Coronary artery (tissue), 2 donors: ENCODE results near the gene TANGO2.

Experiments used
- DNase-seq: peaks from one replicate; pipeline ENCODE4 v3.0.0-alpha.2; 2017; ENCODE audit warnings: low spot score
- H3K27ac ChIP-seq, 2 donors: fragments of 200-600 bp; sonication (generic); one replicate each; pipeline ENCODE4 v1.5.1; 2016 to 2019
- H3K4me3 ChIP-seq: fragments of 200-600 bp; sonication (generic); 2 replicates; pipeline ENCODE4 v1.5.1; 2016; ENCODE audit warnings: mild to moderate bottlenecking, moderate library complexity
- CTCF ChIP-seq: fragments of 200-600 bp; sonication (generic); IDR thresholded peaks from one replicate; pipeline ENCODE4 v1.5.1; 2019; ENCODE audit warnings: antibody characterized with exemption

Gene TANGO2

DNA sequence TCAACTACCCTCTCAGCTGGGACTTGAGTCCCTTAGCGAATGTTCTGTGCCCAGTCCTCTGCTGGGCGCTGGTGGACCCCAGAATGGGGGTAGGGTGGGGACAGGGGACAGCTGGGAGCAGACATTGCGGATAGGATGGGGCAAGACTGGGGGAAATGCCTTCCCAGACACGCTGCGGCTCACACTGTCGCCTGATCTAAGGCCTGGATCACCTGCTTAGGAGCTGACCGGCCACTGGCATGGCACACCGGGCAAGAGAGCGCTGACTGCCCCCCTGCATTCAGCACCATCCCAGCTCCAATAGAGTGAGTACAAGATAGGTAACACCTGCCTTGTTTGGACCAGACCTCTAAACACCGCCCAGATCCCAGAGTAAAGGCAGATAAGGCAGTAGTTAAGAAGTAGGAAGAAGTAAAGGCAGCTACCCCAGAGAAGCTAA is 5.7 kb upstream of the TANGO2 start:
- no peak for DNase-seq
- H3K27ac ChIP-seq: no peak overlapping the region
- H3K4me3 ChIP-seq: no peak overlapping the region
- no peak for TF ChIP-seq CTCF

- no peak for TF ChIP-seq CTCF
- peak overlapping the region; percentile 95 for H3K4me3 ChIP-seq
- DNase-seq: no peak
- peak overlapping the region in 1 of 2 donors; percentile 62 for H3K27ac ChIP-seq
These were observed 4.8 kb upstream of the TANGO2 start for GRCh38 chr22:20015971-20016733.

DNA sequence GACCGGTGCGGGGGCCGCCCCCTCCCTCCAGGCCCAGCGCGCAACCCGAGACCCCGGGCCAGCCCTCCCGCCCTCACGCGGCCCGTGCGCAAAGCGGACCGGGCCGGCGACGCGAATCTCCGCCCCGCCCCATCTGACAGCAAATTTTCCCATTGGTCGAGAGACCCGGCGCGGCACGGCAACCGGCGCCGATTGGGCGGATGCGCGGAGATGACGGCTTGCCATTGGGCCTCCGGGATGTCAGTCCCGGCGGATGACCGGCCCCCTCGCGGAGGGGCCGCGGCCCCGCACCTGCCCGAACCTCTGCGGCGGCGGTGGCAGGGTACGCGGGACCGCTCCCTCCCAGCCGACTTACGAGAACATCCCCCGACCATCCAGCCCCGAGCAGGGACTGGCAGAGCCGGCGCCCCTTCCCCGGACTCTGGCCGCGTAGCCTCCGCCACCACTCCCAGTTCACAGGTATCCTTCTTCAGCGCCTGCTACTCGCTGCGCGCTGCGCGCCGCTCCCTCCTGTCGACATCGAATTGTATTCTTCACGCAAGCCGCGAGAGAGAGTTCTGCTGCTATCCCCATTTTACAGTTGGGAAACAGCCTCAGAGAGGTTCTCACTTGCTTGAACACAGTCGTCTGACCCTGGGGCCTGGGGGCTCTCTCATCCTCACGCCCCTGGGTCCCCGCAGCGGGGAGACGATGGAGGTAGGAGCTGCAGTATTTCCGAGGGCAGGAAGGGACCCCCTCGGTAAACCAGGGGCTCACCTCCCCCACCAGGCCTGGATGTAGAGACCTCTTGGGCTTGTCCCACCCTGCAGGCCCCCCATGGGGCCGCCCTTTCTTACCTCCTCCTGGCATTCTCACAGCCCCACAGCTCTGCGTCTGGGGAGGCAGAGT is 3.9 kb upstream of the TANGO2 start, which contains the start of gene ARVCF:
Gene ARVCF (minus strand): TSS at position 90 of the 888 bp plus-strand sequence. CDS start 26,029 bp downstream, outside the sequence.
- Histone ChIP-seq H3K4me3 (peak within 1 kb of the TSS; percentile 95), H3K27ac (peak within 1 kb of the TSS in 1 of 2 donors; percentile 62)
- DNase-seq: peak; percentile 91
- TF ChIP-seq CTCF: no peak

- TF ChIP-seq CTCF: no peak
- Histone ChIP-seq H3K27ac (no peak overlapping the region), H3K4me3 (no peak overlapping the region)
- no peak for DNase-seq
These were observed 3.3 kb upstream of the TANGO2 start for GRCh38 chr22:20017622-20017958.

GRCh38 chr22:20018001-20018400 is 2.9 kb upstream of the TANGO2 start:
- no peak for TF ChIP-seq CTCF
- DNase-seq: no peak
- Histone ChIP-seq H3K27ac (no peak overlapping the region), H3K4me3 (no peak overlapping the region)

- no peak for DNase-seq
- H3K4me3 ChIP-seq: peak overlapping the region; percentile 95
- peak overlapping the region; percentile 62 to 95 for H3K27ac ChIP-seq
- no peak for TF ChIP-seq CTCF
These were observed 1.0 kb upstream of the TANGO2 start for GRCh38 chr22:20019661-20020532.
